GM12875 (cell line): ENCODE data around the gene C17orf58.
"Not testable (repeated sequence)": the region's sequence is repeated elsewhere in the genome, so short reads cannot be mapped to it uniquely, and the experiment has no call there.

Experiments
- H3K4me3 ChIP-seq: one replicate; pipeline ENCODE4 v1.5.1; 2011; ENCODE audit warnings: low read depth, low read length, control low read depth
- CTCF ChIP-seq: IDR thresholded peaks from 2 replicates; pipeline ENCODE4 v1.5.1; 2011; ENCODE audit warnings: low read depth, mild to moderate bottlenecking, control low read depth, inconsistent platforms, low read length, moderate library complexity, borderline replicate concordance; ENCODE audit not compliant: insufficient read depth

C17orf58 gene

DNA sequence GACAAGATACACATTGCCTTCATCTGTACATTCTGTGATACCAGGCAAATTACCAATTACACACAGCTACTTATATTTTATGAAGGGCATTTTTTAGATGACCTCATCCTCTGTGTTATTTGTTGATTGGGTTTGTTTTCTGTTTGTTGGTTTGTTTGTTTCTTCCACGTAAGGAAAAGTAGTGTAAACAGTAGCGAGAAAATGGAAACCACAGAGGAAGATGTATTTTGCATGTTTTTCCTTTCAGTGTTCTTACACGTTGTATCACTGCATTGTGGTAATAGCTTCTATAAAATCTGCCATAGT, 12.9 kb downstream of the C17orf58 start:
- no peak overlapping the region for H3K4me3 ChIP-seq
- no peak for TF ChIP-seq CTCF

GRCh38 chr17:67982686-67983382, 13.4 kb downstream of the C17orf58 start:
- no peak for TF ChIP-seq CTCF

DNA sequence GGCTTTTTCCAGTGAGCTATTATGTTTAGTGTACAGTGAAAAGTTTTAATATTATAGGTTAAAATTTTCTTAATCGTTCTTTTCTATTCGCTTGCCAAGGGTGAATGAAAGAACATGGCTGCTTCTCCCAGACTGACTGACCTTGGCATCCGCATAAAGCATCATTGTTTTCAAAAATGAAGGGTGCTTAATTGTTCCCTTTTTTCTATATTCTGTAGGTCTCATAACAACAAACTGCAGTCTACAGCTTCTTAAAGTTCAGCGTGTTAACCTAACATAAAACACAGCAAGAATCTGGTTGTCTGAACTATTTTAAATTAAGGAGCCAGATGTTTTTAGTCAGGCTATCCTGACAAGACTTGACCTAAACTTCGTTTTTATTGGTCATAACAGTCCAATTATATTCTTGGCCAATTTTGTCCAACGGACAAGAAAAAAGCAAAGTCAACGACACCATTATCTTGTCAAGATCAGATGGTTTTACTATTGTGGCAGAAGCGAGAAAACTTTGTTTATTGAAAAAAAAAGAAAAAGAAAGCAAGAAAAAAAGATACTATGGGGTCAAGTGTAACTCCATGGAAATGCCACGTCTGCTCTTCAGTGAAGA, 14.1 kb downstream of the C17orf58 start:
- no peak for TF ChIP-seq CTCF
- no peak overlapping the region for H3K4me3 ChIP-seq

More at GRCh38 chr17:67982686-67983382, 13.4 kb downstream of the C17orf58 start:
- H3K4me3 ChIP-seq, result no peak overlapping the region

GRCh38 chr17:67980883-67981282, 15.4 kb downstream of the C17orf58 start:
- not testable (repeated sequence) for H3K4me3 ChIP-seq

DNA sequence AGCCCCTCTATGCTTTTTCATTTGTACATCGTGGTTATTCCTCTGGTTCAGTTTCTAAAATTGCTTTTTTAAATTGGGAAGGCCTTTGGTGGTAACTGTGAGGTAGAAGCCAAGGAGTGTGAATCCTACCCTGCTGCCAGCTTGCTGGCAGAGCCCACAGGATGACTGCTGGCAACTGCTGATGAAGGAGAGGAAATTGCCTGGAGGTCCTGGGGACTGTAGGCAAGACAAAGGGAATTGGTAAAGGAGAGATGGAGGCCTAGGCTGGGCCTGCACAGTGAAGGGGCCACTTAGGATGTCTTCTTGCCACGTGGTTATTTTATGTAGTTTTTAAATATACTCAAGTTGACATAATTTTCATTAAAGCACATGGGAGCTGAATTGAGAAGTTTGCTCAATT, 15.8 kb downstream of the C17orf58 start:
- TF ChIP-seq CTCF, result no peak
- H3K4me3 ChIP-seq, result no peak overlapping the region

DNA sequence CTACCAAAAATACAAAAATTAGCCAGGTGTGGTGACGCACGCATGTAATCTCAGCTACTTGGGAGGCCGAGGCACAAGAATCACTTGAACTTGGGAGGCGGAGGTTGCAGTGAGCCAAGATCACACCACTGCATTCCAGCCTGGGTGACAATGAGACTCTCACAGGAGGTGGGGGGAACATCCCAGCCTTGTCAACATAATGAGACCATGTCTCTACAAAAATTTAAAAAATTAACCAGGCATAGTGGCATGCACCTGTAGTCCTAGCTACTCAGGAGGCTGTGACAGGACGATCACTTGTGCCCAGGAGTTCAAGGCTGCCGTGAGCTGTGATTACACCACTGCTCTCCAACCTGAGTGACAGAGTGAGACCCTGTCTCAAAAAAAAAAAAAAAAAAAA, 20.0 kb downstream of the C17orf58 start:
- H3K4me3 ChIP-seq, result not testable (repeated sequence)

DNA sequence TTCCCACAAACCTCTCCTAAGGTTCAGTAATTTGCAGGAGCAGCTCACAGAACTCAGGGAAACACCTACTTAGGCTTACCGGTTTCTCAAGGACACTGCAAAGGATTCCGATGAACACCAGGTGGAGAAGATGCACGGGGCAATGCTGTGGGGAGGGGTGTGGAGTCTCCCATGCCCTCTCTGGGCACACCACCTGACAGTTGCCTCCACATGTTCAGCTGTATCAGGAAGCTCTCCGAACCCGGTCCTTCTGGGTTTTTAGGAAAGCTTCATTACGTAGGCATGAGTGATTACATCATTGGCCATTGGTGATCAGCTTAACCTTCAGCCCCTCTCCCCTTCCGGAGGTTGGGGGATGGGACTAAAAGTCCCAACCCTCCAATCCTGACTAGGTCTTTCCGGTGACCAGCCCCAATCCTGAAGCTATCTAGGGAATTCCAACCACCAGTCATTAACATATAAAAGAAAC, 21.6 kb downstream of the C17orf58 start:
- no peak overlapping the region for H3K4me3 ChIP-seq
- no peak for TF ChIP-seq CTCF

GRCh38 chr17:67974185-67974584, 22.1 kb downstream of the C17orf58 start:
- H3K4me3 ChIP-seq, result no peak overlapping the region
- no peak for TF ChIP-seq CTCF
